ENCODE data around the gene DRC7.

GRCh38 chr16:57723170-57723569 lies 28.6 kb downstream of the DRC7 start:
- no peak for TF ChIP-seq CTCF (IDR thresholded peaks at IDR 0.05; ENCODE audit: low read depth, low read length, poor library complexity, severe bottlenecking)
- no peak for TF ChIP-seq EZH2phosphoT487 (IDR thresholded peaks at IDR 0.05; ENCODE audit: borderline replicate concordance, low read length)

Measured in DOHH2 (cell line).